ENCODE results near the gene PHF12. TPM values are rescaled to one million over a fixed set of nuclear protein-coding genes. Genes with fewer than 3 reads are reported as not detected.
"Not testable (repeated sequence)": the region's sequence is repeated elsewhere in the genome, so short reads cannot be mapped to it uniquely, and the experiment has no call there.

Gene PHF12
- total RNA-seq, 1 donor from 2014 or later, result 14.8 TPM

DNA sequence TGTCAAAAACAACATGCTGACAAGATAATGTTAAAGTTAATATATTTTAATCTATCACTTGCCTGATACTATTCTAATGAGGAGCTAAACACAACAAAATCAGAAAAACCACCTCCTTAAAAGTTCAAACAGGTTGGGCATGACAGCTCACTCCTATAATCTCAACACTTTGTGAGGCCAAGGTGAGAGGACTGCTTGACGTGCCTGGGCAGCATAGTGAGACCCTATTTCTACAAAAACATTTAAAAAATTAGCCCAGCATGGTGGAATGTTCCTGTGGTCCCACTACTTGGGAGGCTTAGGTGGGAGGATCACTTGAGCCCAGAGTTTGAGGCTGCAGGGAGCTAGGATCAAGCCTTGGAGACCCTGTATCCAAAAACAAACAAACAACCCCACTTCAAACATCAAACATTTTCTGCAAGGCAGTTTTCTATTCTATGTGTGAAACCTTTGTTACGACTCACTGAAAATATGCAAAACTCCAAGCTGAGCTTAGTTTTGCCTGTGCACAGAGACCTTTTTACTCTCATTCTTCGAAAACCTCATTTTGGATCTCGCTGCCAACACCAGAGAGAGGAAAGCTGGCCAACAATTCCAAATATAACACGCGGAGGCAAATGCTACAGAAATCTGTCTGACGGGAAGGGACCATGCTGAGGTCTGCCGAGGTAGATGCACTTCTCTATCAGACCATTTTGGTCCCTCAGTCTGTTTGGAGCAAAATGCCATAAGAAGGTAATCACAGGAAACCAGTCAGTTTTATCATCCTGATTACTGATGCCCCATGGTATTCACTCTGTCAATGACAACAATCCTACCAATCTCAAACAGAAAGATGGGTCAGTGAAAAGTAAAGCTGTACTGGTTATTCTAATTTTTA is 6.2 kb downstream of the PHF12 start:
- ATAC-seq (ENCODE audit: poor library complexity) (no peak), DNase-seq (no peak)
- intact Hi-C loops (cut with DNase I), result no loop called here

DNA sequence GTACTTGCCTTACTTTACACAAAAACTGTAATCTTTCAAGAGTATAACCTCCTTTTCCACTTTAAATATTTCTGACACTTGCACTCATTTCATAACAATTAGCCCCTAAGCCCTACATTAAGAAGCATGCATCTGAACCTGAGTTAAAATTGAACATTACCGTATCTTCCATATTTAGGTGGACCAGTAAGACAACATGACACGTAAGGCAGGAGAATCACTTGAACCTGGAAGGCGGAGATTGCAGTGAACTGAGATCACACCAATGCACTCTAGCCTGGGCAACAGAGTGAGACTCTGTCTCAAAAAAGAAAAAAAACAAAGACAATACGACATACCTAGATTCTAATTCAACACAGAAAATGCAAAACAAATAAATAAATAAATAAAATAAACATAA is 7.0 kb downstream of the PHF12 start:
- DNase-seq (no peak), ATAC-seq (ENCODE audit: poor library complexity) (no peak)
- intact Hi-C loops (cut with DNase I), result no loop called here

DNA sequence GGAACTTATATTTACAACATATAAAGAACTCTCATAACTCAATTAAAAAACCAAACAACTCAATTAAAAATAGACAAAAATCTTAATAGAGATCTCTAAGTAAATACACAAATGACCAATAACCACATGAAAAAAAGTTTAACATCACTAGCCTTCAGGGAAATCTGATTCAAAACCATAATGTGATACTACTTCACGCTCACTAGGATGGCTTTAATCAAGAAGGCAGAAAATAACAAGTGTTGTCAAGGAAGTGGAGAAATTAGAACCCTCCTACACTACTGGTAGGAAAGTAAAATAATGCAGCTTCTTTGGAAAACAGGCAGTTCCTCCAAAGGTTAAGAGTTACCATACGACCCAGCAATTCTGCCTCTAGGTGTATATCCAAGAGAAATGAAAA is 8.4 kb downstream of the PHF12 start:
- intact Hi-C loops (cut with DNase I), result no loop called here
- ATAC-seq (ENCODE audit: poor library complexity), result no peak
- DNase-seq, result no peak

DNA sequence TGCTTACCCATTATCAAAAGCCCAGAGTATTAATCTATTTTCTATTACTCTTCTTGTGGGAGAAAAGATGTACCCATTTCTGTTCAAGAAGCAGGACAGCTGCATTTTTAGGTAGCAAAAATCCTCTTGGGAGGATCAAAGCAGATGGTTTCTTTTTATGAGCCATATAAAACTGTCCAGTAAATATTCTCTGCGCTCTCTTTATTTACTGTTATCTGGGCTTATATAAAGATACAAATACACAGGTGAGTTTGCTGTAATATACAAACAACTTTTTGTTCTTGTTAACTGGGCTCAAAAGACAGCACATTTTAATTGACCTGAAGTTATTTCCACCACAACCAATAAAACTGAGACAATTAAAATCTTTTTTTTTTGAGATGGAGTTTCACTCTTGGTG is 10.1 kb downstream of the PHF12 start:
- intact Hi-C loops (cut with DNase I), result no loop called here
- ATAC-seq (ENCODE audit: poor library complexity) (no peak), DNase-seq (no peak)

DNA sequence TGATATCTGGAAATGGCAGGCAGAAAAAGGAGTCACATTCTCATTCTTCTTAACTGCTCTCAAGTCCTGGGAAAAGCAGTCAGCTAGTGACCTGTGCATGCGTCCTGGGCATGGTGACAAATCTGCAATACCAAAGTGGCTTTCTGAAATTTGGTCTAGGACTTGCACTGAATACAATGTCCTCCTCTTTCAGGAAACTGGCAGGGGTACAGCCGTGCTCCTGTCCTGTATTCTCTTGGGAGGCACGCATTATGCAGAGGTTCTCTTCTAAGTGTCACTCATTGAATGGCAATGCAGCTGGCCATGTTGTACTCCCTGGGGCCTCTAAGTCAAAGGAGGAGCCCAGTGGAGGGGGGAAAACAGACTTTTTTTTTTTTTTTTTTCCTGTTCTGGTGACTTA is 10.6 kb downstream of the PHF12 start:
- ATAC-seq (ENCODE audit: poor library complexity), result peak; percentile 76
- intact Hi-C loops (cut with DNase I), result no loop called here
- DNase-seq, result no peak

DNA sequence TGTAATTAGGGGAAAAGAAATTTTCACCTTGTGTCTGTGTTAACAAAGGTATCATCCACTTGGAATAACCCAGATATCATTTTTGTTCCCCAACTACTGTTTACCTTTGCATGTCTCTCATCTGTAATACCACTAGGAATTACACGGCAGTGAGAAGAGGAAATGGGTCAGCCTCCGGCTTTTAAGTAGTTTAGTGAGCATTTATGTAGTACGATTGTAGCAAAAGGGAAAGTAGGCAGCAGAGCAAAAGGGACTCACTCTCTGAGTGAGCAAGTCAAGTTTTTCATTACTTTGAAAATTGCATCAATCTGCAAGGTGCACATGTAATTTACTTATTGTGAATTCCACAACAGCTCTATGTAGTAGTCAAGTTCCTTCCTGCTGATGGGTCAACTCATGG is 11.2 kb downstream of the PHF12 start:
- no peak for ATAC-seq (ENCODE audit: poor library complexity)
- intact Hi-C loops (cut with DNase I), result no loop called here
- no peak for DNase-seq

DNA sequence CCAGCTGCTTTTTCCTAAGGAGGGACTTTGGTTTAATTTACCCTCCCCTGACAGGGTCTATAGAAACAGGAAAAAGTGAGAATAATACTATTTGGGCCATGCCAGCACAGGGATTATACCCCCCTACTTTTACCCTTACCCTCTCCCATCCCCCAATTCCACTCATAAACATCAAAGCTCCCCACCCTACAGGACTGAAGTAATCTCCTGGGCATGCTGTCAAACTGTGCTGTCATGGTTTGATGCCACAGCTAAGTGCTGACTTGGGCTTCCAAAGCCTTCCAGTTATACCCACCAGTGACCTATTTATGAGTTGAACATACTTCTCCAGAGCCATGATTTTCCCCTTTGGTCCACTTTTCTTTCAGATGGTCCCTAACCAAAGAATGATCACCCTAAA is 12.8 kb downstream of the PHF12 start:
- ATAC-seq (ENCODE audit: poor library complexity) (peak; percentile 79), DNase-seq (no peak)
- intact Hi-C loops (cut with DNase I), result no loop called here

DNA sequence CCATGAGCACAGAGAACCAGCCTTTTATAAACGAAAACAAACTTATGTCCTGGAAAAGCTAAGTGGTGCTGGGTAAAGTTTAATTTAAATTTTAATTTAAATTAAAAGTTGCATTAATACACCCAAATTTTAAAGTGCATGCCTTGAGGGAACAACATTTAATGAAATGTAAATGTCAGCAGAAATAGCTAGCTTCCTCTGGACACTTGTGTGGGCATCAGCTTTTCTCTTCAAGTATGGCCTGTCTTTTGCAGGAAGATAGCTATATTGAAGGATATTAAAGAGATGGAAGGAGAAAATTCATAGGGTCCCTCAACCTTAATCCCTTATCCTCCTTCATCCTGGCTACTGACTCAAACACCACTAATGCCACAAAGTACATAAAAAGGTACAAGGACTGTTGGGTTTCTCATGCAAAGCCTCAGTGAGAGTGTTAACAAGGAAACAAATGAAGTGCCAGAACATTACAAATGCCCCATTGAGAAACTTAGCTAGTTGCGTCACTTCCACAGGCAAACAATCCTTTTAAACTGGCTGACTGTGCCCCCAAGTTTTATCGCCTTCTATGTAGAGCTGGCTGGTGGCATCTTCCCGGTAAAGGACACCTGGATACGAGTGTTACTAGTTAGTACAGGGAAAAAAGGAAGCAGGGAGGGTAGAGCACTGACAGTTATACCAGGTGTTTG is 14.1 kb downstream of the PHF12 start:
- ATAC-seq (ENCODE audit: poor library complexity), result peak; percentile 30
- intact Hi-C loops (cut with DNase I), result no loop called here

DNA sequence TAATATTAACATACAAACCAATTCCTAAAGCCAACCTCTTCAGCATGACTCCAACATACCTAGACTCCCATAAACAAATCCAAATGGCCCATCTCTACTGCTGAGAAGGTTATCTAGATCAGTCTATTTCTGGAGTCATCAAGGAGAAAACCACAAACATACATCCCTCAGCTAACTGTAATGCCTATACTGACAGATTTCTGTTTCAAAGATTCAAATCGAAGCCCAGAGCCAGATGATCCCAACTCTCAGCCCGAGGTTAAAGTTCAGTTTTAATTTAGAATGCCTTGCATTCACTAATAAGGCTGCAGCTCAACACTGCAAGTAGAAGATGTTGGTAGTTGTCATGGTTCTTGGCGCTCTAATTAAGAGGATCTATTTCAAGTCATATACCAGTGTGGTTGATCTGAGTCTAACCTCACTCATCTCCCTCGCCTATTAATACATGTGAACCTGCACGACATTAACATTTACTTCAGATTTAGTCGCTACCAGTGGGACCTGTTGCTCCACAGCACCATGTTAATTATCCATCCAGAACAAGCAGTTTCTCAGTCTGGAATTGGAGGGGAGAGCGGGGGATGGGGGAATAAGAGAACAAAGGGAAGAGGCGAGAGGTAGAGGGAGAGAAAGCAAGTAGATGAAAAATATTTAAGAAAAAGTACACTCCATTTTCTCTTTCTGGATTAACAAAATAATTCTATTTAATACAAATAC is 15.4 kb downstream of the PHF12 start:
- DNase-seq, result no peak
- no peak for ATAC-seq (ENCODE audit: poor library complexity)
- intact Hi-C loops (cut with DNase I), result no loop called here

More for the DNA sequence above, 14.1 kb downstream of the PHF12 start:
- DNase-seq, result no peak

DNA sequence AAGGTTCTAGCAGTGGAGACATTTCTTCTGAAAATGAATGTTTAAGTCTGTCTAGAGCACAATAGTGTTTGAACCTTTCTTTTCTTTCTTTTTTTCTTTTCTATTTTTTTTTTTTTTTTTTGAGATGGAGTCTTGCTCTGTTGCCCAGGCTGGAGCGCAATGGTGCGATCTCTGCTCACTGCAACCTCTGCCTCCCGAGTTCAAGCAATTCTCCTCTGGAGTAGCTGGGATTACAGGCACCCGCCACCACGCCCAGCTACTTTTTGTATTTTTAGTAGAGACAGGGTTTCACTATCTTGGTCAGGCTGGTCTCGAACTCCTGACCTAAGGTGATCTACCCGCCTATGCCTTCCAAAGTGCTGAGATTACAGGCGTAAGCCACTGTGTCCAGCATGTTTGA is 16.8 kb downstream of the PHF12 start:
- ATAC-seq (ENCODE audit: poor library complexity); DNase-seq; intact Hi-C loops (cut with DNase I): not testable (repeated sequence)

DNA sequence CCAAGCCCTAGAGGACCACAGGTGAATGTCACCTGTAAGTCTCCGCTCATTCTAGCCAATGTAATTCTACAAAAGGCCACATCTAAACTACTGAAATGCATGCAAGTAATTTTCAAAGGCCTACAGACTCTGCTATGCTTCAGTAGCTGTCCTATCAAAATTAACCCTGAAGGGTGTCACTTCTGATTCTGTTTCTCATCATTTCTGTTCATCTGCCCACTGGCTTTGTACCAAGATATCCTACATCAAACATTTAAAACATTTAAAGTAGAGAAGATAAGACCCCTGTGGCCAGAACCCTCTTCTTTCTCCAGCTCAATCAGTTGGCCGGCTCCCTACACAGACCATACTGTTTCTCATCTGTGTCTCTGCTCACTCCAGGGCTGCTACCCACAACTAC is 21.5 kb downstream of the PHF12 start:
- intact Hi-C loops (cut with DNase I), result no loop called here
- ATAC-seq (ENCODE audit: poor library complexity) (no peak), DNase-seq (no peak)

DNA sequence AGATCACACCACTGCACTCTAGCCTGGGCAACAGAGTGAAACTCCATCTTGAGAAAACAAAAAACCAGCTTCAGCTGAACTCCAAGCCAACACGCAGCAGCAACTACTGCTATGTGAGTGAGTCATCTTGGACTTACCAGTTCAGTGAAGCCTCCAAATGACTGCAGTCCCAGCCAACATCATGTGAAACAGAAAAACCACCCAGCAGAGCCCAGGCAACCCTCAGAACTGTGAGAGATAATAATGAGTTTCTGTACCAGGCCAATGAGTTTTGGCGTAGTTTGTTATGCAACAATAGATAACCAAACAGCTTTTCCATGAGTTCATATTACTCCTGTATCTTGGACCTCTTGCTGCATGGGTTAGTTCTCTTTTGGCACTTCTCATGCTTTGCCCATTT is 23.3 kb downstream of the PHF12 start:
- DNase-seq, result no peak
- no peak for ATAC-seq (ENCODE audit: poor library complexity)
- intact Hi-C loops (cut with DNase I), result no loop called here

DNA sequence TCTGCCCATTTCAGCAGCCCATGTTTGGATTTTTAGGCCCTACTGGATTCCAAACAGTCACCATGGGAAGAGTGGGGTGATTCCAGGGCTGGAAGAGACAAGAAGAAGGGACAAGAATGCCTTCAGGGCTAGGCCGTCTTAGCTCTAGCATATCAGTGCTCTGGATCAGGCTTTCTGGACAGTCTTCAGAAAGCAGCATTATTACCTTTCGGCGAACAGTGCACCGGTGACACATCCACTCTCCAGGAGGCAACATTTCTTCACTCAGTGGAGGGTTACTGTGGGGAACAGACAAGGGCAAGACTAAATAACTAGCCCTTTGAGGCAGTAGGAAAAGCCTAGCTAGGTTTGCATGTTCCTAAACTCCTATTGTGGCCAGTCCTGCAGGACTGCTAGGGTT is 24.5 kb downstream of the PHF12 start:
- no peak for ATAC-seq (ENCODE audit: poor library complexity)
- intact Hi-C loops (cut with DNase I), result no loop called here
- no peak for DNase-seq

DNA sequence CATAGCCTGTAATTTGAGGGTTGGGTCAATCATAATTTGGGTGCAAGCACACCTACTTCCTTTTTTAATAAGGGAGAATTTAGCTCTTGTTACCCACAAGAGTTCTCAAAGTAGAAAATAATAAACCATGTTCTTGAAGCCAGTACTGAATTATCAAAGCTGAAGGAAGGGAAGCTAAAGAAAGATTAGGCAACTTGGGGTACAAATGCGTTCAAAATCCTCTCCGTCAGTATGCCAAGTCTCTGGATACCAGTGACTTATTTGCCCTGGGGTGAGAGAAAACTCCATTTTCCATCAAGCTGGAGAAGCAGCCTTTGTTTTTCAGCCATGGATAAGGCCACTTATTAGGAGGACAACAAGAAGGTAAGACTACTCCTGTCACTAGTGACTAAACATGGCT is 25.0 kb downstream of the PHF12 start:
- DNase-seq, result no peak
- no peak for ATAC-seq (ENCODE audit: poor library complexity)
- intact Hi-C loops (cut with DNase I), result no loop called here

DNA sequence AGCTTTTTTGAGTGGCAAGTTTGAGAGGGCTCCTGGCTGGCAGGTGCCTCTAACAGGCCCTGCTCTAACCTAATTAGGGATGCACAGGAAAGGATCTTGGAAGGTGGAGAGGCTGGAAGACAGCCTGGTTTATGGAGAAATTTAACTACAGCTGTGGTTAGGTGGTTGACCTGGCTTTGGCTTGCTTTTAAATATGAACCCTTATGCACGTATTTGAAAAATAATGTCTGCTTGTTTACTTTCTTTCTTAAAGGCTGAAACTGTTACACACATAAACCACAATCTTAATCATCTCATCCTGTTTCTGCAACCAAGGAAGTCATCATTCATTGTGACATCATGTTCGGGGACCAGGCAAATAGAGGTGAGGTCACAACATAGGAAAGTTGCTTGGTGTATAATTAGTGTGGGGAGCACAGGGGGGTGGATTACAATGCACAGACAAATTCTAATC is 25.4 kb downstream of the PHF12 start:
- DNase-seq (no peak), ATAC-seq (ENCODE audit: poor library complexity) (peak; percentile 22)
- intact Hi-C loops (cut with DNase I), result no loop called here

DNA sequence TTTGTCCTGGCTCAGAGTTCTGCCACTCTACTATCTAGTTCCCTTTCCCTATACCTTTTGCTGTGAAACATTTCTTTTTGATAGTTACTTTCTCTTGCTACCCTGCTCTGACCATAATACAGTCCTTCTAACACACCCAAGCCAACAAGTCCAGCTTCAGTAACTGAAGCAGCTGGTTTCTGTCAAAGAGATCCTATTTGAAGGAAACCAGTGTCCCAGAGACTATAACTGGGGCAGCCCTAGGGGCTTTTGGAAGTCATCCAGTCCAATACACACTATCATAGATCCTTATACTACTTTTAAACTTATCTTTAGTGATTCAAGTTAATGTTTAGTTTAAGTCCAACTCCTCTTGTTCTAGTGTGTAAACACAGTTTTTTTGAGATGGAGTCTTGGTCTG is 31.1 kb downstream of the PHF12 start:
- ATAC-seq (ENCODE audit: poor library complexity), result no peak
- intact Hi-C loops (cut with DNase I), result no loop called here
- DNase-seq, result no peak

DNA sequence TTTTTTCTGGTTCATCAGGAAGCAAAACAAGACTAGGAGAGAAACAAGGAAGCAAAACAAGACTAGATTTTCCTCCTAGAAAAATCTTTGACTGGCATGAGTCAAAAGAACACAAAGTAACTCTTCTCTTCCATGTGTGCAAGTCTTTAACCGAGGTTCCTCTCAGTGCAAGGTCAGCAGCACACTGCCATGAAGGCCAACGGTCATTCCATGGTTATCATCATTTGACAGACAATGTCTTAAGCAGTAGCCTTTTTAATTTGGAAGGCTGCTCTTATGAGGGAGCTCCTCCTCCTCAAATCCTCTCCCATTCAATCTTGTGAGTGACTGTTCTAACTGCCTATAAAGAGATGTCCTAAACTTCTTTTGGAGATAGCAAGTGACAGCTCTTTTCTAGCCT is 33.0 kb downstream of the PHF12 start:
- intact Hi-C loops (cut with DNase I), result loop anchor here (5.0 kb wide), 1 partner anchor 156 kb away; no protein-coding TSS in a partner anchor
- no peak for DNase-seq
- ATAC-seq (ENCODE audit: poor library complexity), result no peak

DNA sequence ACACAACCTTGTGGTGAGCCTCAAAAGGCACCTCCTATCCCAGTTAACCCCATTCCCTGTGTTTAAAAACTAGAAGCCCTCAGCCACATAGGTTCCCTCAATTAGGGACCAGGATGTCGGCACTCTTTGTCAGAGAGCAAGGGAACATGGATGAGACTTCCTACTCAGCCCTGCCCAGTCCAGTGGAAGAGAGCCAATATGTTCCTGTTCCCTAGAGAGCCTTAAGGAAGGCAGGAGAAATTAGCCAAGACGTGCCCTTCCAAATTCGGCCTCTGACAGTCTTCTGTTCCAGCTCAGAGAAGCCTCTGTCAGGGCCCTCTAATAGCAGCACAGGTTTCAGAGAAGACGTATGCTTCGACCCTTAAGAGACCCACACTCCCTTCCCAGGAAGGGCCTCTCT is 33.9 kb downstream of the PHF12 start:
- intact Hi-C loops (cut with DNase I), result loop anchor here (5.0 kb wide), 1 partner anchor 155 kb away; no protein-coding TSS in a partner anchor
- ATAC-seq (ENCODE audit: poor library complexity), result peak; percentile 16
- DNase-seq, result no peak

DNA sequence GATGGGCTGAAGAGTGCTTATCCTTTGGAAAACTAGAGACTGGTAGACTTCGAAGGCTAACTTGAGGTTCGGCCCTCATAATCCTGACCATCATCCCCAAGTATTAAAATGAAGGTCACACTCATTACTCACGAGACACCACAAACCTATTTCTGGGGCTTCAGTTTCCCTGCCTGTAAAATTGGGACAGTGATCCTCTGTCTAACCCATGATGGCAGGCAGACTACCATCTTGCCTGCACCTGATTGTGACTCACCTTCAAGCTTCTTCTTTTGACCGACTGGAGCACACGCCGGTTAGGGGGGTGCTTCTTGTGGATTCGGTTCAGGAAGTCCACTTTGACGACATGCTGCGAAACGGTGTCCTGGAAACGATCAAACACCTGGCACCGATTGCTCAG is 34.3 kb downstream of the PHF12 start:
- DNase-seq (no peak), ATAC-seq (ENCODE audit: poor library complexity) (no peak)
- intact Hi-C loops (cut with DNase I), result loop anchor here (5.0 kb wide), 1 partner anchor 155 kb away; no protein-coding TSS in a partner anchor

Data from Right ventricle myocardium superior (tissue), 1 donor.